ENCODE data around the gene PFKFB4. TPM values are rescaled to one million over a fixed set of nuclear protein-coding genes. Genes with fewer than 3 reads are reported as not detected.

Gene PFKFB4
- total RNA-seq, 2 experiments from 2014 or later: 90.8 to 94.0 TPM

DNA sequence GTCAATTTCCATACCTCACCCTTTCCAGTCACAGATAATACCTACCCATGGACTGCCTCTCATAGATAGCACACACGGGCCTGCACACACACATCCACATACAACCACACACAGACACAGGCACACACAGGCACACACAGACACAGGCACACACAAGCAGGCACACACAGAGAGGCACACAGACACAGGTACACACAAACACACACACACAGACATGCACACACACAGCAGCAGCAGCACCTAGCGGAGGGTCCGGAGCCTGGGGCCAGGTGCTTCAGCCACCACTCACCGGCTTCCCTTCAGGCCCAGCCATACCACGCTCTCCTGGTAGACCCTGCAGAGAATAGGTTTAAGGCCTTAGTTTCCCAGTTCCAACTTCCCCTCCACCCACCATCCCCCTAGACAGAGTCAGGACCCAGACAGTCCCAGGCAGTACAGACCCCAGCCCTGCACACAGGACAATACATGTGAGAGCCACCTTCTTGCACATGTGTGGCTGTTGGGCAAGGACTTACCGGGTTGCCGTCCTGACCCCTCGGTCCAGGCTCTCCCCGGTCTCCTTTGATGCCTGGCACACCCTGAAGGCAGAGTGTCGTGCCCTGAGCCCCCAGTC, 17.5 kb upstream of the PFKFB4 start:
- Mint-ChIP-seq H3K36me3 (ENCODE audit: low read depth) (no peaks in the 10 kb centered on the region), H3K4me1 (ENCODE audit: low read depth) (no peaks in the 10 kb centered on the region), H3K27me3 (no peaks in the 10 kb centered on the region), H3K4me3 (no peak overlapping the region), H3K9me3 (no peaks in the 10 kb centered on the region), H3K27ac (no peak overlapping the region)
- peak; percentile 23 for ATAC-seq
- CTCF ChIA-PET: no interaction called here
- TF ChIP-seq CTCF (IDR thresholded peaks at IDR 0.05): no peak
- POLR2A ChIA-PET: no interaction called here
- intact Hi-C loops (cut with micrococcal nuclease): no loop called here
- no peak for DNase-seq

- no peak for TF ChIP-seq CTCF (IDR thresholded peaks at IDR 0.05)
- H3K27me3 Mint-ChIP-seq: no peaks in the 10 kb centered on the region
- H3K4me3 Mint-ChIP-seq: no peak overlapping the region
- H3K36me3 Mint-ChIP-seq (ENCODE audit: low read depth): no peaks in the 10 kb centered on the region
- POLR2A ChIA-PET: no interaction called here
- no peak for ATAC-seq
- no peaks in the 10 kb centered on the region for H3K9me3 Mint-ChIP-seq
- CTCF ChIA-PET: no interaction called here
- no peak for DNase-seq
- no peaks in the 10 kb centered on the region for H3K4me1 Mint-ChIP-seq (ENCODE audit: low read depth)
- H3K27ac Mint-ChIP-seq: no peak overlapping the region
- intact Hi-C loops (cut with micrococcal nuclease): no loop called here
Measured at GRCh38 chr3:48572517-48572916, 15.9 kb upstream of the PFKFB4 start.

- CTCF ChIA-PET: no interaction called here
- Mint-ChIP-seq H3K27ac (no peak overlapping the region), H3K9me3 (no peaks in the 10 kb centered on the region), H3K27me3 (no peaks in the 10 kb centered on the region), H3K4me3 (no peak overlapping the region), H3K4me1 (ENCODE audit: low read depth) (no peaks in the 10 kb centered on the region), H3K36me3 (ENCODE audit: low read depth) (no peaks in the 10 kb centered on the region)
- no peak for DNase-seq
- no peak for TF ChIP-seq CTCF (IDR thresholded peaks at IDR 0.05)
- ATAC-seq: no peak
- intact Hi-C loops (cut with micrococcal nuclease): no loop called here
- POLR2A ChIA-PET: no interaction called here
Measured at GRCh38 chr3:48571938-48572337, 15.3 kb upstream of the PFKFB4 start.

- H3K9me3 Mint-ChIP-seq: no peaks in the 10 kb centered on the region
- POLR2A ChIA-PET: no interaction called here
- no peak for TF ChIP-seq CTCF (IDR thresholded peaks at IDR 0.05)
- no peak overlapping the region for H3K27ac Mint-ChIP-seq
- H3K4me1 Mint-ChIP-seq (ENCODE audit: low read depth): peaks cover 6% of the 10 kb centered on the region
- no peaks in the 10 kb centered on the region for H3K36me3 Mint-ChIP-seq (ENCODE audit: low read depth)
- intact Hi-C loops (cut with micrococcal nuclease): no loop called here
- CTCF ChIA-PET: interaction anchor here (0.8 kb wide), 1 partner anchor 21 kb away, joined by 3 read pairs; no protein-coding TSS in a partner anchor
- no peak overlapping the region for H3K4me3 Mint-ChIP-seq
- no peaks in the 10 kb centered on the region for H3K27me3 Mint-ChIP-seq
- no peak for DNase-seq
- ATAC-seq: no peak
Measured at GRCh38 chr3:48569808-48570450, 13.3 kb upstream of the PFKFB4 start.

DNA sequence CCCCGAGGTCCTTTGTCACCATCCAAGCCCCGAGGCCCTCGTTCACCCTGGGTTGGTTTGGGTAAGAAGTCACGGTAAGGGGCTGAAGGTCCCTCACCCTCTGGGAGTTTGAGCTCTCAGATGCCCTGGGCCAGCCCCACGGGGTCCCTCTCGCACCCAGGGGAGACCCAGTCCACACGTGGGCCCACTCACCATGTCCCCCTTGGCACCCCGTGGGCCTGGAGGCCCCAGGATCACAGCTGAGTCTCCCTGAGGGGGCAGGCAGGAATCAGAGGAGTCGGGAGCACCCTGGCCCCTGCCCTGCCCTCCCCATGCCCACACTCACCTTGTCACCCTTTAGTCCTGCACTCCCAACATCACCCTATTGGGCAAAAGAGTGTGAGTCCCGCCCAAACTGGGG, 12.8 kb upstream of the PFKFB4 start:
- H3K4me3 Mint-ChIP-seq: no peak overlapping the region
- ChIA-PET POLR2A (no interaction called here), CTCF (interaction anchor here (0.8 kb wide), 1 partner anchor 20 kb away, joined by 3 read pairs; no protein-coding TSS in a partner anchor)
- H3K4me1 Mint-ChIP-seq (ENCODE audit: low read depth): peaks cover 6% of the 10 kb centered on the region
- H3K27me3 Mint-ChIP-seq: no peaks in the 10 kb centered on the region
- no peak overlapping the region for H3K27ac Mint-ChIP-seq
- intact Hi-C loops (cut with micrococcal nuclease): no loop called here
- no peak for TF ChIP-seq CTCF (IDR thresholded peaks at IDR 0.05)
- DNase-seq: no peak
- no peaks in the 10 kb centered on the region for H3K36me3 Mint-ChIP-seq (ENCODE audit: low read depth)
- ATAC-seq: no peak
- H3K9me3 Mint-ChIP-seq: no peaks in the 10 kb centered on the region

Measured in activated CD8-positive, alpha-beta T cell treated with anti-CD3 and anti-CD28 coated beads for 36 hours (primary cell).